ENCODE measurements around the gene DOCK9.

Gene DOCK9, protein sequence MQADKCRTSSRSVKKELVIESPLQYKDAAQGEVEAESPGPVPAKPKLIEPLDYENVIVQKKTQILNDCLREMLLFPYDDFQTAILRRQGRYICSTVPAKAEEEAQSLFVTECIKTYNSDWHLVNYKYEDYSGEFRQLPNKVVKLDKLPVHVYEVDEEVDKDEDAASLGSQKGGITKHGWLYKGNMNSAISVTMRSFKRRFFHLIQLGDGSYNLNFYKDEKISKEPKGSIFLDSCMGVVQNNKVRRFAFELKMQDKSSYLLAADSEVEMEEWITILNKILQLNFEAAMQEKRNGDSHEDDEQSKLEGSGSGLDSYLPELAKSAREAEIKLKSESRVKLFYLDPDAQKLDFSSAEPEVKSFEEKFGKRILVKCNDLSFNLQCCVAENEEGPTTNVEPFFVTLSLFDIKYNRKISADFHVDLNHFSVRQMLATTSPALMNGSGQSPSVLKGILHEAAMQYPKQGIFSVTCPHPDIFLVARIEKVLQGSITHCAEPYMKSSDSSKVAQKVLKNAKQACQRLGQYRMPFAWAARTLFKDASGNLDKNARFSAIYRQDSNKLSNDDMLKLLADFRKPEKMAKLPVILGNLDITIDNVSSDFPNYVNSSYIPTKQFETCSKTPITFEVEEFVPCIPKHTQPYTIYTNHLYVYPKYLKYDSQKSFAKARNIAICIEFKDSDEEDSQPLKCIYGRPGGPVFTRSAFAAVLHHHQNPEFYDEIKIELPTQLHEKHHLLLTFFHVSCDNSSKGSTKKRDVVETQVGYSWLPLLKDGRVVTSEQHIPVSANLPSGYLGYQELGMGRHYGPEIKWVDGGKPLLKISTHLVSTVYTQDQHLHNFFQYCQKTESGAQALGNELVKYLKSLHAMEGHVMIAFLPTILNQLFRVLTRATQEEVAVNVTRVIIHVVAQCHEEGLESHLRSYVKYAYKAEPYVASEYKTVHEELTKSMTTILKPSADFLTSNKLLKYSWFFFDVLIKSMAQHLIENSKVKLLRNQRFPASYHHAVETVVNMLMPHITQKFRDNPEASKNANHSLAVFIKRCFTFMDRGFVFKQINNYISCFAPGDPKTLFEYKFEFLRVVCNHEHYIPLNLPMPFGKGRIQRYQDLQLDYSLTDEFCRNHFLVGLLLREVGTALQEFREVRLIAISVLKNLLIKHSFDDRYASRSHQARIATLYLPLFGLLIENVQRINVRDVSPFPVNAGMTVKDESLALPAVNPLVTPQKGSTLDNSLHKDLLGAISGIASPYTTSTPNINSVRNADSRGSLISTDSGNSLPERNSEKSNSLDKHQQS (N-terminal part only)

DNA sequence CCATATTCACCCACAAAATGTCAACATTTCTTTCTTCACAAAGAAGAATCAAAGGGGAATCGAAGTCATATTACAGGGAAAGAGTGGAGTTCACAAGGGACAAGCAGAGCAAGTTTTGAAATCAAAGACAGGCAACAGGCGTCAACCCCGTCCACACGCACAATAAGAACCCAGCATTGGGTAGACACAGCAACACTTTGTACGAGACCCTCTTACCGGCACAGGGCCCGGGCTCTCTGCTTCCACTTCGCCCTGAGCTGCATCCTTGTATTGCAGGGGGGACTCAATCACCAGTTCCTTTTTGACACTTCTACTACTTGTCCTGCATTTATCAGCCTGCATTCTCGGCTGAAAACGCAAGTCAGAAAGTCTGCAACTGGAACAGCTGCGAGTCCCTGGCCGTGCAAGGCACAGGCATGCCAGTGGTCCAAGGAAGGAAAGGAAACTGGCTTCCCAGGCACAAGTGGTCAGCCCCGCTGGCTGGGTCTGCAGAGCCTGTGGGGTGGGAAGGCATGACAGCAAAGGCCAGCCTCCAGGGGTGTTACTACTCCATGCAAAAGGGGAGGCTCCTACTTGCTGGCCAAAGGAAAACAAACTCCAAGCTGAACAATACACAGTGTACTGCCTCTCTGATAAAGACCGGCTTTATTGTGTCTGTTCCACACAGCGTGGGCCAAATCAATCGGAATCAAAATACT, at the start of gene DOCK9:
Gene DOCK9, minus strand, starts transcription at position 497 of the 698 bp plus-strand sequence. Its CDS starts 155 bp downstream, at position 342.
- DNase-seq: no peak

DNA sequence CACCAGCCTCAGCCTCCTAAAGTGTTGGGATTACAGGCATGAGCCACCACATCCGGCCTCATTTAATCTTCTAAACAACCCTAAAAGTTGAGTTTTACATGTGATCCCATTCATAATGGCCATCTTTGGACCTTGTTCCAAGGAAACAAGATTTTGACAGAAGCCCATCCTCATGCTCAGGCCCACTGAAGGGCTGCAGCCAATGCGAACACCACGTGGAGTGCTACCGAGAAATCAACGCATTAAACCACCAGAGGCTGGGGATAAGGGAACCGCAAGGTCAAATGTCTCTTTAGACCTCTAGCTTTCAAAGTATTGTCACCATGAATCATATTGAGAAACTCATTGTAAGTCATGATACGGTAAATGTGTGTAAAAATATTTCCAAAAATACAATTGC, 49.4 kb upstream of the DOCK9 start:
- no peak for DNase-seq

DNA sequence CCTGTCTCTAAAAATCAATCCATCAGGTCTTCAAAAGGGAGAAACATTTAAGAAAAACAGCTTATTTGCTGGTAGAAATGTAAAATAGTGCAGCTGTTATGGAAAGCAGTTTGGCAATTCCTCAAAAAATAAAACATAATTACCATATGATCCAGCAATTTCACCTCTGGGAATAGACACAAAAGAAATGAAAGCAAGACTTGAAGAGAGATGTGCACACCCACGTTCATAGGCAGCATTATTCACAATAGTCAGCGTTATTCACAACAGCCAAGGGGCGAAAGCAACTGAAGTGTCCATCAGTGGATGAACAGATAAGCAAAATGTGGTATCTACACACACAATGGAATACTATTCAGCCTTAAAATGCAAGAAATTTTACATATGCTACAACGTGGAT, 45.1 kb upstream of the DOCK9 start:
- DNase-seq: no peak

GRCh38 chr13:99018418-99019180, 40.7 kb upstream of the DOCK9 start:
- DNase-seq: no peak

DNA sequence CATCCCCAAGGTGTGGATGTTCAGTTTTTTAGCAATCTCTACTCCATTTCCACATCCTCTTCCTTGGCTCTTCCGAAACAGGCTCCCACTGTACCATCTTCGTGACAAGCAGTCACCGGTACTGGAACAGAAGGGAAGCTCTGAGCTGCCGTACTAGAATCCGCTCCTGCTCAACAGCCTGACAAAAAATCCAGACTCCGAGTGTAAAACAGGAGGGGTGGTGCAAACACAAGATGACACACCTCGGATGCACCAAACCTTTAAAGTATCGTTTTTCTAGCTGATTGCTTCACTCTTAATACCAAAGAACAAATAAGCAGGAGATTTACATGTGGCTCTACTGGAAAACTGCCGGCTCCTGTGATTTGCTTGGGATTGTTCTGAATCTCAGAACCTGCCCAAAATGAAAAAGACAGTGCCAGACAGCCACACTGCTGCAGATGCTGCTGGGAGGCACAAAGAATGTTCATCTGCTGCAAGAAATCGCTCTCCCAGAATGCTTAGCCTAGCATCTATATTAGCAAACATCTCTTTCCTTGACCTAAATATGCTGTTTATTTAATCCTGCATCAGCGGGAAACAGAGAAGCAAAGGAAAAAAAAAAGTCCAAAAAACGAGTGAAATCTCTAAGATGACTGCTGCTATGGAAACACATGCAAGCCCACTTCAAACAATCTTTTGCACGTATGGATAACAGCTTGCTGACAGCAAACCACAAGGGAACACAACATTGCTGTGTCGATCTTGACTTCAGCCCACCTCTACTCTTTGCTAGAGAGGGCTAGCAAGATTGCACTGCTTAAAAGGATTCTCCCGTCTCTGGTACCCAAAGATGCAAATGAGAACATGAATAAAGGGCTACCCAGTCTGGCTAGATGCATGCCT, 38.0 kb upstream of the DOCK9 start:
- no peak for DNase-seq

DNA sequence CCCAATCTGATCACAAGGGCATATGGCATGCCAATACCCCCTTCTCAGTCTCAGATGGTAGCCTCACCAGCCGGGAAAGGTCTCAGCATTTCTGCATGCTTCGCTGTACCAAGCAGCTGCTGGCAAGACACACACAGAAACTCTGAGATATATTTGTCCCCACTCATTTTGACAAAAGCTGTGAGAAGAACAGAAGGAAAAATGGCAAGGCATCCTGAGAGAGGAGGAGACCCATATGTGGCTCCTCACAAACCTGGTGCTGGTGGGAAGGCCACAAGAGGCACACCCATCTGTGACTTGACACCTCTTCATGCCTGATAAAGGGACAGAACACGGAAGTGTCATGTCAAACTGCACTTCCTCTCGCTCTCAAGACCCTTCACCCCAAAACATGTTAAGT, 36.7 kb upstream of the DOCK9 start:
- DNase-seq: no peak

DNA sequence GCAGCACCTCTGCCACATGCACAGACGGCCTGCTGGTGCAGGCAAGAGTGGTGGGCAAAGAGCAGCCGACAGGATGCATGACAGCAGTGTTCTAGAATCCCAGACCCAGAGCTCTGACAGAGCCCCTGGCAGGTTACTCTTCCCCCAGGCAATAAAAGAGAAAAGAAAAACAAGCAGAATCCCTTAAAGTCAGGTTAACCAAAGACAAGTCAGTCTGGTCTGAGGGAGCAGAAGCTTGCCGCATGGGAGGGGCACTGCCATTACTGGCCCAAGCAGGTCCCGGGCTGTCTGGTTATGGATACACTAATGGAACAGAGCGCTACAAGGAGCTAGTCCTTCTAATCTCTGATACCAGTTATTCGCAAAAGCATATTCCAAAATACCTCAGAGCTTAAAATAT, 36.1 kb upstream of the DOCK9 start:
- DNase-seq: no peak

- DNase-seq: no peak
Measured at GRCh38 chr13:99012539-99012938, 34.7 kb upstream of the DOCK9 start.

DNA sequence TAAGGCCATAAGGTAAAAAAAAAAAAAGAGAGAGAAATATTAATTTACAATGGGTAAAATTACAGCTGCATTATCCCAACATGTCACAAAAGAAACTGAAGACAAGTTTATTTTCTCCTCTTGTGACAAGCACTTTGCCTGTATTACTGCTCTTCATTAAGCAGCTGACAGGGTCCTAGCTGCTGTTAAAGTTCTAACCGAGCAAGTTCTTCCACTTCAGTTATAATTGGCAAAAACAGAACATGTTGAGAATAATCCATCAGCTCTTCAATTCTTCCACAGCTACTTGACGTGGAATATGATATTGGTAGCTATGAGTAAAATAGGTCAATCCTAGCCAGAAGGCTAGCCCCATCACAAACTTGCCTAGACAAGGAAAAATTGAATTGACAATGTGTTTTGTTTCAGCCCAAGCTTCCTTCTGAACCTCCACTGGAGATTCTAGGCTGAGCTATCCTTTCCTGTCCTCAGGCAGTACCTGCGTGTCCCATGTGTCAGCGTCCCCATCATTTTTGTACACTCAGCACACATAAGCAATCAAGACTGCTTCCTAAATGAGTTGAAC, 32.2 kb upstream of the DOCK9 start:
- no peak for DNase-seq

DNA sequence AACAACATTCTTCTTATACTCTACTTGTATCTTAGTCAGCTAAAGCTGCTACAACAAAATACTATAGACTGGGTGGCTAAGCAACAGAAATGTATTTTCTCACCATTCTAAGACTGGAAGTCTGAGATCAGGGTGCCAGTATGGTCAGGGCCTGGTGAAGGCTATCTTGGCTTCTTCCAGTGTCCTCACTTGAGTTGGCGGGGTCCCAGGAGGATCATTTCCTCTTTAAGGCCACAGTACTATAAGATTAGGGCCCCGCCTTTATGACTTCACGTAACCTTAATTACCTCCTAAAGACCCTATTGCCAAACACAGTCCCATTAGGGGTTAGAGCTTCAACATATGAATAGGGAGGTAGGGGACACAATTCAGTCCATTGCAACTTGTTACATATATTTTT, 30.7 kb upstream of the DOCK9 start:
- no peak for DNase-seq

DNA sequence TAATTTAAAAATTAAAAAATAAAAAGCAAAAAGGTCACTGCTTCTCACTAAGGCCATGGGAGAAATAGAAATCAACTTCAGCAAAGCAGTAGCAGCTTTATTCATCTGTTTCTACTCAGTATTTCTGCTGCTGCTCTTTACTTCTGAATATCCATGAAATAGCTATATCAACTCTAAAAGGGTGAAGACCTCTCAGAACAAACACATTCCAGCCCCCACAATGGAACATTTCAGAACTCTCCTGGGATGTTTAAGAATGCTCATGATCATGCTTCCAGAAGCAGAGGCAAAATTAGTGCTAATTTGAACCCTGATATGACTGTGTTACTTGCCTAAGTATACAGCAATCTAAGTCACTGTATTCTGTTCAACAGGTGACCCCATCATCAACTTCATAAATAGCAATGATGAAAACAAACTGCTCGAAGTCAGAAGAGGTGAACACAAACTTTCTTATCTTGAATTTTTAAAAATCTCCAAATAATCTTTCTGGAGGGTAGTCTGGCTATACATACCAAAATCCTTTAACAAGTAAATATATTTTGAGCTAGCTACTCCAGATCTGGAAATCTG, 29.6 kb upstream of the DOCK9 start:
- DNase-seq: no peak

- no peak for DNase-seq
Measured at GRCh38 chr13:99005609-99006008, 27.7 kb upstream of the DOCK9 start.

DNA sequence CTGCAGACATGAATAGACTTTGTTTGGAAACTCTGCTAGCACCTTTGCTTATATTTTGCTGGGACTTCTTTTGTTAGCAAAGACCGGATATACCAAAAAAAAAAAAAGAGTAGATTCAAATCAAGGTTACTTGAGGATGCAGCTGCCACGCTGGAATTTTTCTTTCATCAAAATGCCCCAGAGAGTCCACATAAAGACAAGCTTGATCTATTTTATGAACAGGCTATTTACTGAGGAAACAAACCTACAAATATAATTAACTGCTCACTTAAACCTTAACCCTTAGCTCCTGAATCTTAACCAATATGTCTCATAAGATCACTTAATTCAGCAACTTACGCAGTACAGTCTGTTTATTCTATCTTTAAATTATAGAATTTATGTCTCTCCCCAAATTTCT, 27.1 kb upstream of the DOCK9 start:
- DNase-seq: no peak

- no peak for DNase-seq
Measured at GRCh38 chr13:99003851-99004471, 26.1 kb upstream of the DOCK9 start.

DNA sequence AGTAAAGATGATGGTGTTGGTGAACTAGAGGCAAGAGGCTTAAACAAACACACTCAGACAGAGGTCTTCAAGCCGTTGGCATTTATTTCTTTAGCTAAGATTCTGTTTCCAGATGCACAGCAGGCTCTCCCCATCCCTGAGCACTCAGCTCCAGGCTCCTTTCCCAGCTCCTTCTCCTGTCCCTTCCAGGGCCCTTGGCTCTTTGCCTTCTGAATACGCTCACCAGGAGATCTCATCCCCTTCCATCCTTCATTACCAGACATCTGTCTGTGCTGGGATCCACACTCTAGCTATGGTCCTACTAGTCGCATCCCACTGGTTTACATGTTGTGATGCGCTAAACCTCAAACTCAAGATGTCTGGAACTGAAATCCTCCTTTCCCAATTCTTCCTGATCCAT, 25.3 kb upstream of the DOCK9 start:
- no peak for DNase-seq

- DNase-seq: no peak
Measured at GRCh38 chr13:99002172-99002710, 24.4 kb upstream of the DOCK9 start.

- no peak for DNase-seq
Measured at GRCh38 chr13:99000137-99000536, 22.3 kb upstream of the DOCK9 start.

- no peak for DNase-seq
Measured at GRCh38 chr13:98999639-98999952, 21.7 kb upstream of the DOCK9 start.

Measured in SIG-M5 (cell line).